ENCODE measurements around the gene PAK5.

PAK5 gene

GRCh38 chr20:9615766-9616454 is 223.0 kb downstream of the PAK5 start:
- Histone ChIP-seq H3K4me3 (no peak overlapping the region), H3K27me3 (ENCODE audit: low read depth) (no peaks in the 10 kb centered on the region), H3K4me1 (no peaks in the 10 kb centered on the region), H3K36me3 (replicated peaks) (no peaks in the 10 kb centered on the region), H3K9me3 (no peaks in the 10 kb centered on the region)
- DNase-seq (ENCODE audit: low spot score in 2 of 2) = no peak
- in situ Hi-C loops (cut with MboI; ENCODE audit: low sequenced_read_pairs) = loop anchor here (25.0 kb wide), 2 partner anchors 296 to 471 kb away; no protein-coding TSS in a partner anchor

GRCh38 chr20:9615118-9615517 is 223.8 kb downstream of the PAK5 start:
- Histone ChIP-seq H3K4me1 (no peaks in the 10 kb centered on the region), H3K4me3 (no peak overlapping the region), H3K9me3 (no peaks in the 10 kb centered on the region), H3K36me3 (replicated peaks) (no peaks in the 10 kb centered on the region), H3K27me3 (ENCODE audit: low read depth) (no peaks in the 10 kb centered on the region)
- in situ Hi-C loops (cut with MboI; ENCODE audit: low sequenced_read_pairs) = loop anchor here (25.0 kb wide), 2 partner anchors 297 to 472 kb away; no protein-coding TSS in a partner anchor
- no peak for DNase-seq (ENCODE audit: low spot score in 2 of 2)

- H3K4me3 ChIP-seq = no peak overlapping the region
- H3K27me3 ChIP-seq (ENCODE audit: low read depth) = no peaks in the 10 kb centered on the region
- in situ Hi-C loops (cut with MboI; ENCODE audit: low sequenced_read_pairs) = loop anchor here (25.0 kb wide), 2 partner anchors 298 to 473 kb away; no protein-coding TSS in a partner anchor
- H3K4me1 ChIP-seq = no peaks in the 10 kb centered on the region
- no peaks in the 10 kb centered on the region for H3K36me3 ChIP-seq (replicated peaks)
- no peaks in the 10 kb centered on the region for H3K9me3 ChIP-seq
- no peak for DNase-seq (ENCODE audit: low spot score in 2 of 2)
Observed at GRCh38 chr20:9613871-9614270, 225.0 kb downstream of the PAK5 start.

- H3K9me3 ChIP-seq = no peaks in the 10 kb centered on the region
- no peaks in the 10 kb centered on the region for H3K36me3 ChIP-seq (replicated peaks)
- no peak for DNase-seq (ENCODE audit: low spot score in 2 of 2)
- H3K27me3 ChIP-seq (ENCODE audit: low read depth) = no peaks in the 10 kb centered on the region
- H3K4me3 ChIP-seq = no peak overlapping the region
- in situ Hi-C loops (cut with MboI; ENCODE audit: low sequenced_read_pairs) = loop anchor here (25.0 kb wide), 2 partner anchors 300 to 475 kb away; no protein-coding TSS in a partner anchor
- H3K4me1 ChIP-seq = no peaks in the 10 kb centered on the region
Observed at GRCh38 chr20:9611921-9612320, 227.0 kb downstream of the PAK5 start.

GRCh38 chr20:9610665-9611064 is 228.2 kb downstream of the PAK5 start:
- in situ Hi-C loops (cut with MboI; ENCODE audit: low sequenced_read_pairs) = loop anchor here (25.0 kb wide), 2 partner anchors 302 to 477 kb away; no protein-coding TSS in a partner anchor
- Histone ChIP-seq H3K27me3 (ENCODE audit: low read depth) (no peaks in the 10 kb centered on the region), H3K36me3 (replicated peaks) (no peaks in the 10 kb centered on the region), H3K9me3 (no peaks in the 10 kb centered on the region), H3K4me3 (no peak overlapping the region), H3K4me1 (no peaks in the 10 kb centered on the region)
- DNase-seq (ENCODE audit: low spot score in 2 of 2) = no peak

GRCh38 chr20:9609887-9610502 is 228.9 kb downstream of the PAK5 start:
- no peaks in the 10 kb centered on the region for H3K4me1 ChIP-seq
- in situ Hi-C loops (cut with MboI; ENCODE audit: low sequenced_read_pairs) = loop anchor here (5.0 to 25.0 kb wide), 4 partner anchors 145 to 477 kb away; no protein-coding TSS in a partner anchor
- peak; percentile 57 to 84 for DNase-seq (ENCODE audit: low spot score in 2 of 2)
- H3K9me3 ChIP-seq = no peaks in the 10 kb centered on the region
- no peaks in the 10 kb centered on the region for H3K27me3 ChIP-seq (ENCODE audit: low read depth)
- no peaks in the 10 kb centered on the region for H3K36me3 ChIP-seq (replicated peaks)
- no peak overlapping the region for H3K4me3 ChIP-seq

- H3K36me3 ChIP-seq (replicated peaks) = no peaks in the 10 kb centered on the region
- H3K27me3 ChIP-seq (ENCODE audit: low read depth) = no peaks in the 10 kb centered on the region
- no peak for DNase-seq (ENCODE audit: low spot score in 2 of 2)
- no peak overlapping the region for H3K4me3 ChIP-seq
- H3K9me3 ChIP-seq = no peaks in the 10 kb centered on the region
- in situ Hi-C loops (cut with MboI; ENCODE audit: low sequenced_read_pairs) = loop anchor here (5.0 to 25.0 kb wide), 4 partner anchors 144 to 479 kb away; no protein-coding TSS in a partner anchor
- no peaks in the 10 kb centered on the region for H3K4me1 ChIP-seq
Observed at GRCh38 chr20:9608639-9609340, 230.1 kb downstream of the PAK5 start.

- Histone ChIP-seq H3K4me3 (no peak overlapping the region), H3K9me3 (no peaks in the 10 kb centered on the region), H3K36me3 (replicated peaks) (no peaks in the 10 kb centered on the region), H3K4me1 (no peaks in the 10 kb centered on the region), H3K27me3 (ENCODE audit: low read depth) (no peaks in the 10 kb centered on the region)
- no peak for DNase-seq (ENCODE audit: low spot score in 2 of 2)
- in situ Hi-C loops (cut with MboI; ENCODE audit: low sequenced_read_pairs) = loop anchor here (10.0 to 25.0 kb wide), 3 partner anchors 138 to 484 kb away; no protein-coding TSS in a partner anchor
Observed at GRCh38 chr20:9602847-9603183, 236.1 kb downstream of the PAK5 start.

GRCh38 chr20:9600562-9600961 is 238.3 kb downstream of the PAK5 start:
- DNase-seq (ENCODE audit: low spot score in 2 of 2) = no peak
- Histone ChIP-seq H3K4me1 (no peaks in the 10 kb centered on the region), H3K27me3 (ENCODE audit: low read depth) (no peaks in the 10 kb centered on the region), H3K36me3 (replicated peaks) (no peaks in the 10 kb centered on the region), H3K4me3 (no peak overlapping the region), H3K9me3 (no peaks in the 10 kb centered on the region)
- in situ Hi-C loops (cut with MboI; ENCODE audit: low sequenced_read_pairs) = loop anchor here (10.0 to 25.0 kb wide), 3 partner anchors 136 to 487 kb away; no protein-coding TSS in a partner anchor

GRCh38 chr20:9597547-9597946 is 241.3 kb downstream of the PAK5 start:
- DNase-seq (ENCODE audit: low spot score in 2 of 2) = no peak
- Histone ChIP-seq H3K27me3 (ENCODE audit: low read depth) (peaks cover under 1% of the 10 kb centered on the region; the same call in 1 of the 2 replicates), H3K9me3 (no peaks in the 10 kb centered on the region), H3K4me3 (no peak overlapping the region), H3K4me1 (no peaks in the 10 kb centered on the region), H3K36me3 (replicated peaks) (no peaks in the 10 kb centered on the region)
- in situ Hi-C loops (cut with MboI; ENCODE audit: low sequenced_read_pairs) = no loop called here

GRCh38 chr20:9595763-9596162 is 243.1 kb downstream of the PAK5 start:
- Histone ChIP-seq H3K9me3 (no peaks in the 10 kb centered on the region), H3K36me3 (replicated peaks) (no peaks in the 10 kb centered on the region), H3K4me3 (no peak overlapping the region), H3K27me3 (ENCODE audit: low read depth) (peaks cover 2% of the 10 kb centered on the region; the same call in 1 of the 2 replicates), H3K4me1 (no peaks in the 10 kb centered on the region)
- in situ Hi-C loops (cut with MboI; ENCODE audit: low sequenced_read_pairs) = no loop called here
- DNase-seq (ENCODE audit: low spot score in 2 of 2) = no peak

- Histone ChIP-seq H3K4me3 (no peak overlapping the region), H3K9me3 (no peaks in the 10 kb centered on the region), H3K36me3 (replicated peaks) (no peaks in the 10 kb centered on the region), H3K4me1 (no peaks in the 10 kb centered on the region), H3K27me3 (ENCODE audit: low read depth) (peaks cover 2% of the 10 kb centered on the region; the same call in 1 of the 2 replicates)
- DNase-seq (ENCODE audit: low spot score in 2 of 2) = no peak
- in situ Hi-C loops (cut with MboI; ENCODE audit: low sequenced_read_pairs) = no loop called here
Observed at GRCh38 chr20:9594284-9594875, 244.5 kb downstream of the PAK5 start.

- no peak overlapping the region for H3K4me3 ChIP-seq
- no peaks in the 10 kb centered on the region for H3K36me3 ChIP-seq (replicated peaks)
- H3K4me1 ChIP-seq = no peaks in the 10 kb centered on the region
- DNase-seq (ENCODE audit: low spot score in 2 of 2) = no peak
- in situ Hi-C loops (cut with MboI; ENCODE audit: low sequenced_read_pairs) = no loop called here
- no peaks in the 10 kb centered on the region for H3K9me3 ChIP-seq
- peaks cover 8% of the 10 kb centered on the region for H3K27me3 ChIP-seq (ENCODE audit: low read depth)
Observed at GRCh38 chr20:9592419-9592818, 246.5 kb downstream of the PAK5 start.
